ENCODE results near the gene ODAD2. TPM values are rescaled to one million over a fixed set of nuclear protein-coding genes. Genes with fewer than 3 reads are reported as not detected.

ODAD2 gene
- total RNA-seq, 2 donors from 2014 or later, result 6.0 to 12.0 TPM

DNA sequence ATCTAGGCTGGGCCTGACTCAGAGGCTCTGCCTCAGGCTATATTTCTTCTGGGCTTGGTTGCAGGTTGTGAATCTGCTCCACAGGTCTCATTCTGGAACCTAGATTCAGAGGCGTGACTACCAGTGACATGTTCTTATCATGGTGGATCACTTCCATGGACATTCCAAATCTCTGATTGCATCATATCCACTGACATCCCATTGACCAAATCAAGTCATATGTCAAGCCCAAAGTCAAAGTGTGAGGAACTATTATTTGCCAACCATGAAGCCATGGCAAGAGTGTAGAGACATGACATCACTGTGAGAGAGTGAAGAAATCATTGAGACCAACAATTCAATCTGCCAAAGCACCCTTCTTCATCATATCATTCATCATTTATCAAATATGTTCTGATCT lies 11.9 kb upstream of the ODAD2 start:
- TF ChIP-seq, protein P1, sequence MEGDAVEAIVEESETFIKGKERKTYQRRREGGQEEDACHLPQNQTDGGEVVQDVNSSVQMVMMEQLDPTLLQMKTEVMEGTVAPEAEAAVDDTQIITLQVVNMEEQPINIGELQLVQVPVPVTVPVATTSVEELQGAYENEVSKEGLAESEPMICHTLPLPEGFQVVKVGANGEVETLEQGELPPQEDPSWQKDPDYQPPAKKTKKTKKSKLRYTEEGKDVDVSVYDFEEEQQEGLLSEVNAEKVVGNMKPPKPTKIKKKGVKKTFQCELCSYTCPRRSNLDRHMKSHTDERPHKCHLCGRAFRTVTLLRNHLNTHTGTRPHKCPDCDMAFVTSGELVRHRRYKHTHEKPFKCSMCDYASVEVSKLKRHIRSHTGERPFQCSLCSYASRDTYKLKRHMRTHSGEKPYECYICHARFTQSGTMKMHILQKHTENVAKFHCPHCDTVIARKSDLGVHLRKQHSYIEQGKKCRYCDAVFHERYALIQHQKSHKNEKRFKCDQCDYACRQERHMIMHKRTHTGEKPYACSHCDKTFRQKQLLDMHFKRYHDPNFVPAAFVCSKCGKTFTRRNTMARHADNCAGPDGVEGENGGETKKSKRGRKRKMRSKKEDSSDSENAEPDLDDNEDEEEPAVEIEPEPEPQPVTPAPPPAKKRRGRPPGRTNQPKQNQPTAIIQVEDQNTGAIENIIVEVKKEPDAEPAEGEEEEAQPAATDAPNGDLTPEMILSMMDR (conservative IDR thresholded peaks at IDR 0.05), result no peak
- Histone ChIP-seq H3K36me3 (ENCODE audit: control insufficient read depth, insufficient read depth, low read length) (no peaks in the 10 kb centered on the region), H3K9me3 (ENCODE audit: control insufficient read depth, low read length) (no peaks in the 10 kb centered on the region), H3K4me3 (ENCODE audit: low read length) (no peak overlapping the region), H3K9ac (ENCODE audit: extremely low read depth, low read length, poor library complexity, severe bottlenecking) (no peak overlapping the region), H3K27me3 (ENCODE audit: control insufficient read depth, insufficient read depth, low read length, poor library complexity, severe bottlenecking) (no peaks in the 10 kb centered on the region), H3K27ac (ENCODE audit: low read depth, low read length) (no peak overlapping the region), H3K4me1 (ENCODE audit: control insufficient read depth, insufficient read depth, low read length) (no peaks in the 10 kb centered on the region)
- Mint-ChIP-seq H3K36me3 (ENCODE audit: low read depth) (no peaks in the 10 kb centered on the region), H3K27me3 (ENCODE audit: insufficient read depth) (peaks cover 8% of the 10 kb centered on the region), H3K9me3 (peaks cover 4% of the 10 kb centered on the region), H3K27ac (no peak overlapping the region), H3K4me3 (no peak overlapping the region), H3K4me1 (no peaks in the 10 kb centered on the region)
- no peak for DNase-seq
- 93 to 100% methylated on average over 1 of the region's 1 CpG for WGBS, 2 experiments (ENCODE audit: insufficient coverage in 1 of 2, insufficient read length in 1 of 2)

DNA sequence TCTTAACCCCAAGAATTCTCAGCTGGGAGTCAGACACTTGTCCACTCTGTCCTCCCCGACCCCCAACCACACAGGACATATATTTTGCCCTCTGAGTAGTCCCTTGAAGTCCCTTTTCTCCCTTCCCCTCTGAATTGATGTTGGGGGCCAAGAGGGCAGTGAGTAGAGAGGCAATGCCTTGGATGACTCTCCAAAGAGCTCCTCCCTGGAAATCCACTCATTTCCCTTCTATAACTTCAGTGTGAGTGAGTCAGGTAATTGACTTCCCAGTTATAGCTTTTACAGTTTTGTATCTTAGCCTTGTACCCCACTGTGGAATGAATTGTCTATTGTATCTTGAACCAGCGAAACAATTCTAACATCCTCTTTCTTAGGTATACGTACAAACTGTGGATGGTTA lies 9.2 kb upstream of the ODAD2 start:
- TF ChIP-seq, protein P1 (conservative IDR thresholded peaks at IDR 0.05), result no peak
- no peak overlapping the region for H3K4me3 ChIP-seq (ENCODE audit: low read length)
- DNase-seq, result no peak
- H3K9me3 ChIP-seq (ENCODE audit: control insufficient read depth, low read length), result no peaks in the 10 kb centered on the region
- H3K27ac Mint-ChIP-seq, result no peak overlapping the region
- H3K27me3 ChIP-seq (ENCODE audit: control insufficient read depth, insufficient read depth, low read length, poor library complexity, severe bottlenecking), result no peaks in the 10 kb centered on the region
- H3K4me1 ChIP-seq (ENCODE audit: control insufficient read depth, insufficient read depth, low read length), result no peaks in the 10 kb centered on the region
- no peaks in the 10 kb centered on the region for H3K36me3 Mint-ChIP-seq (ENCODE audit: low read depth)
- no peaks in the 10 kb centered on the region for H3K36me3 ChIP-seq (ENCODE audit: control insufficient read depth, insufficient read depth, low read length)
- no peak overlapping the region for H3K4me3 Mint-ChIP-seq
- H3K27me3 Mint-ChIP-seq (ENCODE audit: insufficient read depth), result peaks cover 18% of the 10 kb centered on the region
- no peaks in the 10 kb centered on the region for H3K4me1 Mint-ChIP-seq
- no peak overlapping the region for H3K9ac ChIP-seq (ENCODE audit: extremely low read depth, low read length, poor library complexity, severe bottlenecking)
- no peak overlapping the region for H3K27ac ChIP-seq (ENCODE audit: low read depth, low read length)
- whole genome bisulfite sequencing, 2 experiments (ENCODE audit: insufficient coverage in 1 of 2, insufficient read length in 1 of 2), result 91 to 100% methylated on average over 1 to 3 of the region's 3 CpGs
- peaks cover under 1% of the 10 kb centered on the region for H3K9me3 Mint-ChIP-seq

- Histone ChIP-seq H3K27ac (ENCODE audit: low read depth, low read length) (no peak overlapping the region), H3K36me3 (ENCODE audit: control insufficient read depth, insufficient read depth, low read length) (no peaks in the 10 kb centered on the region), H3K4me1 (ENCODE audit: control insufficient read depth, insufficient read depth, low read length) (peaks cover 6% of the 10 kb centered on the region), H3K27me3 (ENCODE audit: control insufficient read depth, insufficient read depth, low read length, poor library complexity, severe bottlenecking) (peaks cover 13% of the 10 kb centered on the region), H3K9me3 (ENCODE audit: control insufficient read depth, low read length) (no peaks in the 10 kb centered on the region), H3K4me3 (ENCODE audit: low read length) (no peak overlapping the region), H3K9ac (ENCODE audit: extremely low read depth, low read length, poor library complexity, severe bottlenecking) (no peak overlapping the region)
- peaks cover 12% of the 10 kb centered on the region for H3K4me1 Mint-ChIP-seq
- WGBS, 2 experiments (ENCODE audit: insufficient coverage in 1 of 2, insufficient read length in 1 of 2), result 91 to 92% methylated on average over 4 to 7 of the region's 7 CpGs
- no peak overlapping the region for H3K4me3 Mint-ChIP-seq
- peaks cover 23% of the 10 kb centered on the region for H3K27me3 Mint-ChIP-seq (ENCODE audit: insufficient read depth)
- no peak overlapping the region for H3K27ac Mint-ChIP-seq
- no peaks in the 10 kb centered on the region for H3K36me3 Mint-ChIP-seq (ENCODE audit: low read depth)
- H3K9me3 Mint-ChIP-seq, result peaks cover 2% of the 10 kb centered on the region
- no peak for DNase-seq
- TF ChIP-seq, protein P1 (conservative IDR thresholded peaks at IDR 0.05), result no peak
Observed at GRCh38 chr10:28001353-28001752, 2.5 kb upstream of the ODAD2 start.

All from endodermal cell (in vitro differentiated cells).